KOPT-K1 (cell line): ENCODE results near the gene INTS13.
A peak's percentile ranks its signal among the peaks of the same experiment; 100 is the strongest.
"Not testable (repeated sequence)": the region's sequence is repeated elsewhere in the genome, so short reads cannot be mapped to it uniquely, and the experiment has no call there.

Source experiments
- H3K27ac ChIP-seq: fragments of 200-600 bp; sonication (generic); 2 replicates; pipeline ENCODE4 v1.5.1; 2016; ENCODE audit warnings: antibody characterized with exemption, mild to moderate bottlenecking, low read depth, low read length; ENCODE audit not compliant: poor library complexity, severe bottlenecking
- H3K36me3 ChIP-seq: fragments of 200-600 bp; sonication (generic); 2 replicates; pipeline ENCODE4 v1.5.1; 2017; ENCODE audit warnings: antibody characterized with exemption, mild to moderate bottlenecking, low read length, moderate library complexity; ENCODE audit not compliant: insufficient read depth
- H3K9me3 ChIP-seq: fragments of 200-600 bp; sonication (generic); 2 replicates; pipeline ENCODE4 v1.5.1; 2017; ENCODE audit warnings: antibody characterized with exemption, low read length, mild to moderate bottlenecking; ENCODE audit not compliant: insufficient read depth, poor library complexity, severe bottlenecking

INTS13 gene

DNA sequence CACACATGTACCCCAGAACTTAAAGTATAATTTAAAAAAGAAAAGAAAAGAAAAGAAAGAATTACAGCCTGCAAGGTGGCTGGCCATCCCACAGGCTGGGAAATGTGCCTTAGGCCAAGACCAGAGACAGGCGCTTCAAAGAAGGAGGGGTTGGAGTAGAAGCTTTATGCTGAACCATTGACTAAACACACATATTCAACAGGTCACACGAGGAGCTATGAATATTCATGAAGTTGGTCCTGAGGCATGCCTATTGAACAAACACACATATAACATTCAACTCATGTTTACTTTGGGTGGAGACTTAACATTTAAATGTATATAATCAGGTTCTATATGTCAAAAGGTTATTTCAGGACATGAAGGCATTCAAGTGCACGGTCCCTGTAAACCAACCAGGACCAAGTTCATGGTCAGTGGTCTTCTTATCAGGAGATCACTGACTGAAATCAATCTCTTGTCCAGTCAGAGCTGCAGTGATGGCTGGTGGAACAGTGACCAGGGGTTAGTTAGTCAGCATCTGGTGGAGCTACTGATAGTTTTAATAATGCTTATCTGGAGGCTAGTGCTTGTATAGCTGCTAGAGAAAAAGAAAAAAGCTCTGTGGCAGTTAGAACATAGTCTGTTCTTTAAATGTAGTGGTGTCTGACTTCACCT, 69.2 kb downstream of the INTS13 start:
- Histone ChIP-seq H3K36me3 (no peaks in the 10 kb centered on the region), H3K9me3 (no peaks in the 10 kb centered on the region), H3K27ac (peak overlapping the region; percentile 85)

- H3K9me3 ChIP-seq = peaks cover under 1% of the 10 kb centered on the region
- H3K36me3 ChIP-seq = no peaks in the 10 kb centered on the region
- peak overlapping the region; percentile 85 for H3K27ac ChIP-seq
Measured at GRCh38 chr12:26867080-26867479, 70.7 kb downstream of the INTS13 start.

DNA sequence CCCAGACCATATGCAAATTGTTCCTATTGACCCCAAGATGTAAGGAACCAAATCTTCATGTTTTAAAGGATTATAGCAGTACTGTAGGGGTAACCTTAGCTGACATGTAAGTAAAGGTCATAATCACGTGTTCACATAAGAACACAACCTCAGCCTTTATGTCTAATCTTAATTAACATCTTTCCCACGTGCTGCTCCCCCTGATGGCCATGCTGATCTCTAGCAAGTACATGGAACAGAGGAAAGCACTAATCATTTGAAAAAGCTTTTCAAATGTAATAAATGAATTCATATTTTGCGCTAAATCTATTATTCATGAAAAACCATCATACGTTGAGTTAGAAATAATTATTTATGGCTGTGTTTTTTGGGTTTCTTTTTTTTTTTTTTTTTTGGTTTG, 74.3 kb downstream of the INTS13 start:
- H3K36me3 ChIP-seq = no peaks in the 10 kb centered on the region

GRCh38 chr12:26862787-26863186, 75.0 kb downstream of the INTS13 start:
- H3K9me3 ChIP-seq, H3K36me3 ChIP-seq, H3K27ac ChIP-seq: not testable (repeated sequence)

More for the DNA sequence above, 74.3 kb downstream of the INTS13 start:
- Histone ChIP-seq H3K9me3 (peaks cover 6% of the 10 kb centered on the region), H3K27ac (no peak overlapping the region)

- Histone ChIP-seq H3K27ac (no peak overlapping the region), H3K9me3 (peaks cover 6% of the 10 kb centered on the region), H3K36me3 (no peaks in the 10 kb centered on the region)
Measured at GRCh38 chr12:26861690-26862089, 76.1 kb downstream of the INTS13 start.

- Histone ChIP-seq H3K36me3 (no peaks in the 10 kb centered on the region), H3K27ac (no peak overlapping the region), H3K9me3 (peaks cover 6% of the 10 kb centered on the region)
Measured at GRCh38 chr12:26857465-26858176, 80.2 kb downstream of the INTS13 start.

DNA sequence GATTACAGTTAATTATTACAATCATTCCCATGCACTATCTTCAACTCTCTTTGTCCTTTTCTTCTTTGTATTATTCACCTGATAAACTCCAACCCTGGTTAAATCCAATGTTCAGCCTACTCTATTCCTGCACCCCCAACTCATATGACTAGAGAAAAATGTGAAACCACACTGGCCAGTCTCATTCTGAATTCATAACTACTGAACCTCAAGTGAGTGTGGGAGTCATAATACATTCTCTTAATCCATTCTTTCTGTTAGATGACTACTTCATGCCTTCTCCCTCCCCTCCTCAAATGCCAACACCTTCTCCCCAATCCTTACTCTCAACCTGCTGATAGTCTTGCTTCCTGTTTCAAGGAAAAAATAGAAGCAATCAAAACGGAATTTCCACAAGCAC, 82.4 kb downstream of the INTS13 start:
- H3K9me3 ChIP-seq = no peaks in the 10 kb centered on the region
- no peak overlapping the region for H3K27ac ChIP-seq
- no peaks in the 10 kb centered on the region for H3K36me3 ChIP-seq
